Parathyroid adenoma (tissue), 2 donors: ENCODE measurements around the gene DPT.

Experiments
- H2AFZ ChIP-seq: fragments of 300-600 bp; sonication (generic); one replicate; pipeline ENCODE4 v1.7.0; 2017; ENCODE audit warnings: antibody characterized with exemption, mild to moderate bottlenecking
- H3K27ac ChIP-seq: fragments of 300-600 bp; sonication (generic); one replicate; pipeline ENCODE4 v1.7.0; 2017
- H3K27me3 ChIP-seq: fragments of 300-600 bp; sonication (generic); one replicate; pipeline ENCODE4 v1.7.0; 2017; ENCODE audit warnings: low read length; ENCODE audit not compliant: control insufficient read depth, insufficient read depth
- H3K36me3 ChIP-seq: fragments of 300-600 bp; sonication (generic); one replicate; pipeline ENCODE4 v1.7.0; 2017; ENCODE audit warnings: low read length; ENCODE audit not compliant: control insufficient read depth, insufficient read depth
- H3K4me1 ChIP-seq: fragments of 300-600 bp; sonication (generic); one replicate; pipeline ENCODE4 v1.7.0; 2017; ENCODE audit warnings: control low read depth
- H3K4me2 ChIP-seq: fragments of 300-600 bp; sonication (generic); one replicate; pipeline ENCODE4 v1.7.0; 2017; ENCODE audit warnings: low read length
- H3K4me3 ChIP-seq: fragments of 300-600 bp; sonication (generic); one replicate; pipeline ENCODE4 v1.7.0; 2017; ENCODE audit warnings: low read depth, low read length
- H3K79me2 ChIP-seq: fragments of 300-600 bp; sonication (generic); one replicate; pipeline ENCODE4 v1.7.0; 2017; ENCODE audit warnings: control low read depth
- H3K9ac ChIP-seq: fragments of 300-600 bp; sonication (generic); one replicate; pipeline ENCODE4 v1.7.0; 2017; ENCODE audit warnings: mild to moderate bottlenecking
- H3K9me3 ChIP-seq: fragments of 300-600 bp; sonication (generic); one replicate; pipeline ENCODE4 v1.7.0; 2017; ENCODE audit warnings: low read length; ENCODE audit not compliant: control insufficient read depth
- CTCF ChIP-seq: fragments of 300-600 bp; sonication (generic); IDR thresholded peaks from one replicate; pipeline ENCODE4 v1.7.0; 2017; ENCODE audit warnings: antibody characterized with exemption, mild to moderate bottlenecking
- donor health status: primary hyperparathyroidism.

Gene DPT

GRCh38 chr1:168676861-168677260, 52.1 kb downstream of the DPT start:
- no peaks in the 10 kb centered on the region for H3K9me3 ChIP-seq
- no peak overlapping the region for H3K4me2 ChIP-seq
- H3K4me1 ChIP-seq = no peaks in the 10 kb centered on the region
- no peak overlapping the region for H2AFZ ChIP-seq
- no peak overlapping the region for H3K27ac ChIP-seq
- TF ChIP-seq CTCF = no peak
- H3K9ac ChIP-seq = no peak overlapping the region
- no peaks in the 10 kb centered on the region for H3K79me2 ChIP-seq
- no peak overlapping the region for H3K4me3 ChIP-seq
- H3K27me3 ChIP-seq = no peaks in the 10 kb centered on the region
- H3K36me3 ChIP-seq = no peaks in the 10 kb centered on the region

GRCh38 chr1:168676029-168676812, 52.8 kb downstream of the DPT start:
- H3K36me3 ChIP-seq = no peaks in the 10 kb centered on the region
- no peaks in the 10 kb centered on the region for H3K9me3 ChIP-seq
- H3K4me1 ChIP-seq = no peaks in the 10 kb centered on the region
- H2AFZ ChIP-seq = no peak overlapping the region
- H3K27ac ChIP-seq = no peak overlapping the region
- H3K9ac ChIP-seq = no peak overlapping the region
- no peak for TF ChIP-seq CTCF
- H3K4me3 ChIP-seq = no peak overlapping the region
- no peaks in the 10 kb centered on the region for H3K27me3 ChIP-seq
- no peaks in the 10 kb centered on the region for H3K79me2 ChIP-seq
- H3K4me2 ChIP-seq = no peak overlapping the region

DNA sequence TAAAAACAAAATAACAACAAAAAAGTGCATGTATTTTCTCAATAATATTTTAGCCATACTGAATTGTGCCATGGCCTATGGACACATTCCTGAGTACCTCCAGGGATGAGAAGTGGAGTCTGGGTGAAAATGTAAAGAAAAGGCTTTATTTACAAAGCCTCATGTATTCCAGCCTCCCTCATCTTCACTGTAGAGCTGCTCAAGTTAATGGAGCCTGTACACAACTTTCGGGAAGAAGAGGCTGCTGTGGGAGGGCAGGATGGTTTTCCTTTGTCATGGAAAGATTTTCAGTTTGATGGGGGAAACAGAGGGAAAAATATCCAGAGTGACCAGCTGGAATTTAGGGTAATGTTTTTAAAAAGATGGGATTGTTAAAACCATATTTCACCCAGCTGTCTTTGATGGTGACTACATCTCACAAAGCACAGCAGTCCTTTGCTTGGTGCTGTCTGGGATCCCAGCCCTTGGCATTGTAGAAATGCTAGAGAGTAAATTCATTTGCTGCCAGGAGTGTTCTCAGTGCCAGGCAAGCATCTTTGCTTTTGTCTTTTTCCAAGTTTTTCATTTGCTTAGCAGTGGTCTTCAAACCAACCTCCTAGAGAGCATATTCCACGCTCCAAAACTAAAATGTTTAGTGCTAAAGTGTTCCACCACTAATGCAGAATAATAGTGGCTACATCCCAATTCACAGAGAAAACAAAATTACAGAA, 54.9 kb downstream of the DPT start:
- Histone ChIP-seq H3K4me1 (no peaks in the 10 kb centered on the region), H3K27ac (no peak overlapping the region), H3K79me2 (no peaks in the 10 kb centered on the region), H2AFZ (no peak overlapping the region), H3K36me3 (no peaks in the 10 kb centered on the region), H3K4me2 (no peak overlapping the region), H3K9ac (no peak overlapping the region), H3K27me3 (no peaks in the 10 kb centered on the region), H3K9me3 (no peaks in the 10 kb centered on the region), H3K4me3 (no peak overlapping the region)
- TF ChIP-seq CTCF = no peak

DNA sequence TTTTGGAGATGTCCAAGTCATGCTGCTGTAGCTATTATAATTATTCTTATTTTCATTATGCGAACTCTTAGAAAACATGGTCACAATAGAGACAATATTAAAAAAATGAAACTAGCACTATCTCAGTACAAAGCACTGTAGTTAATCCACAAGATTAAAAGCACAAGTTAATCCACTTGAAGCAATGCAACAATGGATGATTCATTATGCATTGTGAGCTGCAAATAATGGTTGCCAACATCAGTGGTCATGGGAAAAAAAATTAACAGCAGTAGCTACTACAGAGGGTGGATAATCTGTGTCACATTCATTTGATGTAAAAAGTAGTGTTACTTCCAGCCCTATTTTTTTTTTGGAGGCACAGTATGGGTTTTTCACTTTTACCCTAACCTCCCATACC, 56.7 kb downstream of the DPT start:
- H3K36me3 ChIP-seq = no peaks in the 10 kb centered on the region
- no peaks in the 10 kb centered on the region for H3K79me2 ChIP-seq
- no peaks in the 10 kb centered on the region for H3K9me3 ChIP-seq
- H3K27ac ChIP-seq = no peak overlapping the region
- no peak overlapping the region for H3K4me2 ChIP-seq
- no peak overlapping the region for H3K9ac ChIP-seq
- H3K4me1 ChIP-seq = no peaks in the 10 kb centered on the region
- H2AFZ ChIP-seq = no peak overlapping the region
- H3K27me3 ChIP-seq = no peaks in the 10 kb centered on the region
- no peak overlapping the region for H3K4me3 ChIP-seq
- no peak for TF ChIP-seq CTCF
